Aorta (tissue), 5 donors: ENCODE results near the gene C15orf39. TPM values are rescaled to one million over a fixed set of nuclear protein-coding genes. Genes with fewer than 3 reads are reported as not detected.
"Not testable (repeated sequence)": the region's sequence is repeated elsewhere in the genome, so short reads cannot be mapped to it uniquely, and the experiment has no call there.

Experiments used
- ATAC-seq: fragments of 200-7000 bp; cut with Tn5 transposase; one replicate; pipeline ENCODE4 v1.9.1; 2022; ENCODE audit warnings: moderate library complexity; ENCODE audit not compliant: low FRiP score
- DNase-seq, 2 donors: peaks; one replicate each; pipeline ENCODE4 v3.0.0-alpha.2; 2020
- H3K27ac ChIP-seq, 2 donors: one replicate each; pipeline ENCODE4 v1.5.1; 2013; ENCODE audit warnings: low read length in 2 of 2, mild to moderate bottlenecking in 2 of 2, moderate library complexity in 2 of 2, control low read depth in 1 of 2, inconsistent platforms in 1 of 2, low read depth in 1 of 2
- H3K27me3 ChIP-seq, 2 donors: one replicate each; pipeline ENCODE4 v1.6.1; 2013; ENCODE audit warnings: control low read depth in 1 of 2, low read length in 1 of 2, mild to moderate bottlenecking in 1 of 2, moderate library complexity in 1 of 2; ENCODE audit not compliant: insufficient read depth in 2 of 2, control insufficient read depth in 1 of 2
- H3K36me3 ChIP-seq, 2 donors: one replicate each; pipeline ENCODE4 v1.6.1; 2013; ENCODE audit warnings: control low read depth in 1 of 2, low read length in 1 of 2, mild to moderate bottlenecking in 1 of 2; ENCODE audit not compliant: insufficient read depth in 2 of 2, control insufficient read depth in 1 of 2
- H3K4me1 ChIP-seq, 2 donors: one replicate each; pipeline ENCODE4 v1.6.1; 2013; ENCODE audit warnings: low read length in 2 of 2, control low read depth in 1 of 2, mild to moderate bottlenecking in 1 of 2, moderate library complexity in 1 of 2; ENCODE audit not compliant: insufficient read depth in 2 of 2, control insufficient read depth in 1 of 2
- H3K4me3 ChIP-seq, 2 donors: one replicate each; pipeline ENCODE4 v1.5.1; 2013; ENCODE audit warnings: low read length in 2 of 2, control low read depth in 1 of 2, mild to moderate bottlenecking in 1 of 2
- H3K9me3 ChIP-seq: one replicate; pipeline ENCODE4 v1.6.1; 2013; ENCODE audit warnings: mild to moderate bottlenecking, low read length; ENCODE audit not compliant: control insufficient read depth
- WGBS, 2 donors: extraction: QIAGEN DNeasy Blood & Tissue Kit; methylation state at CpG; one replicate each; pipeline ENCODE4 v1.1.7; 2013; 5-methylcytosine and 5-hydroxymethylcytosine counted together
- intact Hi-C, 2 donors: fragments of 100-400 bp; cut with DNase I; formaldehyde crosslinking; loops; one replicate each; pipeline versions ENCODE4 v1.14.2 to v1.15.0; 2022
- polyA plus RNA-seq, 2 donors: library from polyadenylated mRNA; stranded (reverse); fragments of 200-250 nt; gene quantifications; one replicate each; pipeline ENCODE4 v1.2.3, GENCODE V29; 2013
- total RNA-seq, 2 donors: library from RNA; stranded (reverse); fragmentation: NEBNext Ultra II Directional; extraction: Animal tissue kit (Norgen Biotek cat#: 25700); gene quantifications; one replicate each; pipeline ENCODE4 v1.2.1, GENCODE V29; 2021
- donor health status: healthy with polysubstance abuse.
- donor health status: Bipolar disorder and iron deficiency.
- donor health status: DM: no; HTN: no; CAD: no.
- donor health status: DM: no; HTN: no; CAD: no.
- donor health status: DM: yes; HTN: yes; CAD: no.

C15orf39 gene
- total and polyA plus RNA-seq, 4 donors: 8.1 to 26.8 (median 16.6) TPM

GRCh38 chr15:75251343-75251742 lies 49.7 kb downstream of the C15orf39 start:
- H3K27ac ChIP-seq, intact Hi-C loops, H3K4me3 ChIP-seq, DNase-seq, ATAC-seq, H3K36me3 ChIP-seq, H3K9me3 ChIP-seq, H3K4me1 ChIP-seq, H3K27me3 ChIP-seq: not testable (repeated sequence)
- 73 to 76% methylated on average over 4 of the region's 4 CpGs for WGBS, 2 donors

GRCh38 chr15:75252285-75252684 lies 50.6 kb downstream of the C15orf39 start:
- DNase-seq, H3K27ac ChIP-seq, H3K27me3 ChIP-seq, ATAC-seq, intact Hi-C loops, H3K4me1 ChIP-seq, H3K36me3 ChIP-seq, H3K4me3 ChIP-seq, H3K9me3 ChIP-seq: not testable (repeated sequence)
- WGBS, 2 donors: 68 to 77% methylated on average over 4 of the region's 4 CpGs

GRCh38 chr15:75258034-75258433 lies 56.4 kb downstream of the C15orf39 start, which contains the start of gene GOLGA6C:
TSS of gene GOLGA6C (plus strand) at chr15:75258334. CDS start at chr15:75258599, 265 bp downstream.
- H3K9me3 ChIP-seq, H3K27ac ChIP-seq, H3K36me3 ChIP-seq, ATAC-seq, intact Hi-C loops, DNase-seq, H3K4me1 ChIP-seq, H3K27me3 ChIP-seq, H3K4me3 ChIP-seq: not testable (repeated sequence)
- no CpG with 5 or more reads among the region's 2 CpGs for WGBS, 2 donors

- H3K27me3 ChIP-seq, H3K4me1 ChIP-seq, H3K4me3 ChIP-seq, H3K27ac ChIP-seq, DNase-seq, H3K9me3 ChIP-seq, intact Hi-C loops, H3K36me3 ChIP-seq, ATAC-seq: not testable (repeated sequence)
- WGBS, 2 donors: 78 to 83% methylated on average over 11 of the region's 16 CpGs
Observed at GRCh38 chr15:75258620-75259343, 57.1 kb downstream of the C15orf39 start.

GRCh38 chr15:75259873-75260272 lies 58.2 kb downstream of the C15orf39 start:
- H3K9me3 ChIP-seq, H3K4me1 ChIP-seq, H3K36me3 ChIP-seq, H3K27ac ChIP-seq, intact Hi-C loops, H3K27me3 ChIP-seq, H3K4me3 ChIP-seq, DNase-seq, ATAC-seq: not testable (repeated sequence)
- WGBS, 2 donors: no CpG with 5 or more reads among the region's 3 CpGs

Other genes with a start within 250 kb of the C15orf39 start
- 1 to 10 TPM; 3.6 to 5.8 TPM for gene RPP25, start 245.1 kb upstream of the C15orf39 start, total RNA-seq
- 1 to 10 TPM; 2.7 to 6.5 TPM for gene RPP25, start 245.1 kb upstream of the C15orf39 start, polyA plus RNA-seq
- 1 to 10 TPM; 3.7 to 5.8 TPM for gene SCAMP5, start 206.3 kb upstream of the C15orf39 start, total RNA-seq
- gene SCAMP5, start 206.3 kb upstream of the C15orf39 start, polyA plus RNA-seq: 1 to 10 TPM in 1 of 2 donors, under 1 TPM in 1; 0.64 to 9.4 TPM
- gene PPCDC, start 178.3 kb upstream of the C15orf39 start, total RNA-seq: 10 to 100 TPM in 1 of 2 donors, 1 to 10 TPM in 1; 8.2 to 16.5 TPM
- gene PPCDC, start 178.3 kb upstream of the C15orf39 start, polyA plus RNA-seq: 10 to 100 TPM; 13.8 to 22.6 TPM
- gene GOLGA6C, start 56.5 kb downstream of the C15orf39 start, total RNA-seq: not detected
- not detected for gene GOLGA6C, start 56.5 kb downstream of the C15orf39 start, polyA plus RNA-seq
- gene GOLGA6D, start 81.0 kb downstream of the C15orf39 start, total RNA-seq: under 1 TPM in 1 of 2 donors, not detected in 1; 0.12 TPM
- under 1 TPM in 1 of 2 donors, not detected in 1; 0.08 TPM for gene GOLGA6D, start 81.0 kb downstream of the C15orf39 start, polyA plus RNA-seq
- gene COMMD4, start 134.2 kb downstream of the C15orf39 start, total RNA-seq: 10 to 100 TPM; 27.0 to 32.8 TPM
- 100 to 1,000 TPM in 1 of 2 donors, 10 to 100 TPM in 1; 45.6 to 136 TPM for gene COMMD4, start 134.2 kb downstream of the C15orf39 start, polyA plus RNA-seq
- gene NEIL1, start 145.2 kb downstream of the C15orf39 start, total RNA-seq: 10 to 100 TPM; 15.4 to 45.5 TPM
- 10 to 100 TPM in 1 of 2 donors, 1 to 10 TPM in 1; 7.9 to 80.4 TPM for gene NEIL1, start 145.2 kb downstream of the C15orf39 start, polyA plus RNA-seq
- gene MAN2C1, start 166.7 kb downstream of the C15orf39 start, total RNA-seq: 100 to 1,000 TPM; 198 to 257 TPM
- 100 to 1,000 TPM in 1 of 2 donors, 10 to 100 TPM in 1; 49.2 to 768 TPM for gene MAN2C1, start 166.7 kb downstream of the C15orf39 start, polyA plus RNA-seq
- 10 to 100 TPM; 67.1 to 67.9 TPM for gene SIN3A, start 249.8 kb downstream of the C15orf39 start, total RNA-seq
- gene SIN3A, start 249.8 kb downstream of the C15orf39 start, polyA plus RNA-seq: 10 to 100 TPM in 1 of 2 donors, 1 to 10 TPM in 1; 7.6 to 14.1 TPM